HEK293 (cell line): ENCODE measurements around the gene ADK.

Experiments
- HOXA7 ChIP-seq: sonication (generic); formaldehyde crosslinking; IDR thresholded peaks from 2 replicates; pipeline ENCODE4 v1.8.1; 2022; ENCODE audit warnings: missing genetic modification reagents, borderline replicate concordance
- PRDM1 ChIP-seq: fragments of 450-650 bp; formaldehyde crosslinking; IDR thresholded peaks from 2 replicates; pipeline ENCODE4; 2016; ENCODE audit warnings: missing biosample characterization, missing genetic modification characterization
- TCF7L2 ChIP-seq: IDR thresholded peaks from 2 replicates; pipeline ENCODE4 v1.6.1; 2011; ENCODE audit warnings: low read depth, mild to moderate bottlenecking, inconsistent platforms, low read length, moderate library complexity, borderline replicate concordance
- YY1 ChIP-seq: fragments of 450-650 bp; formaldehyde crosslinking; IDR thresholded peaks from 2 replicates; pipeline ENCODE4 v1.5.1; 2018; ENCODE audit warnings: missing biosample characterization, missing genetic modification characterization
- ZEB2 ChIP-seq: fragments of 450-650 bp; formaldehyde crosslinking; IDR thresholded peaks from 2 replicates; pipeline ENCODE4 v1.5.1; 2016; ENCODE audit warnings: missing biosample characterization, missing genetic modification characterization
- ZNF10 ChIP-seq: fragments of 450-650 bp; formaldehyde crosslinking; IDR thresholded peaks from 2 replicates; pipeline ENCODE4 v1.5.1; 2017; ENCODE audit warnings: missing biosample characterization, missing genetic modification characterization
- ZNF548 ChIP-seq: fragments of 450-650 bp; formaldehyde crosslinking; IDR thresholded peaks from 2 replicates; pipeline ENCODE4 v1.5.1; 2016; ENCODE audit warnings: missing biosample characterization, missing genetic modification characterization
- ZNF785 ChIP-seq: fragments of 450-650 bp; formaldehyde crosslinking; IDR thresholded peaks from 2 replicates; pipeline ENCODE4 v1.5.1; 2016; ENCODE audit warnings: missing biosample characterization, missing genetic modification characterization
- TF ChIP-seq, protein P1 (sequence below): fragments of 450-650 bp; formaldehyde crosslinking; IDR thresholded peaks from 2 replicates; pipeline ENCODE4 v1.5.1; 2016; ENCODE audit warnings: missing biosample characterization, missing genetic modification characterization
- TF ChIP-seq, protein P2 (sequence below): IDR thresholded peaks from 2 replicates; pipeline ENCODE4 v1.6.1; 2011; ENCODE audit warnings: mild to moderate bottlenecking, low read depth, low read length, borderline replicate concordance

GRCh38 chr10:74262856-74263255 lies 111.8 kb downstream of the ADK start:
- TF ChIP-seq, protein P1, sequence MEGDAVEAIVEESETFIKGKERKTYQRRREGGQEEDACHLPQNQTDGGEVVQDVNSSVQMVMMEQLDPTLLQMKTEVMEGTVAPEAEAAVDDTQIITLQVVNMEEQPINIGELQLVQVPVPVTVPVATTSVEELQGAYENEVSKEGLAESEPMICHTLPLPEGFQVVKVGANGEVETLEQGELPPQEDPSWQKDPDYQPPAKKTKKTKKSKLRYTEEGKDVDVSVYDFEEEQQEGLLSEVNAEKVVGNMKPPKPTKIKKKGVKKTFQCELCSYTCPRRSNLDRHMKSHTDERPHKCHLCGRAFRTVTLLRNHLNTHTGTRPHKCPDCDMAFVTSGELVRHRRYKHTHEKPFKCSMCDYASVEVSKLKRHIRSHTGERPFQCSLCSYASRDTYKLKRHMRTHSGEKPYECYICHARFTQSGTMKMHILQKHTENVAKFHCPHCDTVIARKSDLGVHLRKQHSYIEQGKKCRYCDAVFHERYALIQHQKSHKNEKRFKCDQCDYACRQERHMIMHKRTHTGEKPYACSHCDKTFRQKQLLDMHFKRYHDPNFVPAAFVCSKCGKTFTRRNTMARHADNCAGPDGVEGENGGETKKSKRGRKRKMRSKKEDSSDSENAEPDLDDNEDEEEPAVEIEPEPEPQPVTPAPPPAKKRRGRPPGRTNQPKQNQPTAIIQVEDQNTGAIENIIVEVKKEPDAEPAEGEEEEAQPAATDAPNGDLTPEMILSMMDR = no peak
- TF ChIP-seq ZEB2 (no peak), TCF7L2 (no peak), PRDM1 (no peak), ZNF10 (tag by site-specific recombination) (no peak), HOXA7 (no peak), ZNF548 (tag by site-specific recombination) (no peak), YY1 (tag by site-specific recombination) (no peak), ZNF785 (tag by site-specific recombination) (no peak)
- TF ChIP-seq, protein P2, sequence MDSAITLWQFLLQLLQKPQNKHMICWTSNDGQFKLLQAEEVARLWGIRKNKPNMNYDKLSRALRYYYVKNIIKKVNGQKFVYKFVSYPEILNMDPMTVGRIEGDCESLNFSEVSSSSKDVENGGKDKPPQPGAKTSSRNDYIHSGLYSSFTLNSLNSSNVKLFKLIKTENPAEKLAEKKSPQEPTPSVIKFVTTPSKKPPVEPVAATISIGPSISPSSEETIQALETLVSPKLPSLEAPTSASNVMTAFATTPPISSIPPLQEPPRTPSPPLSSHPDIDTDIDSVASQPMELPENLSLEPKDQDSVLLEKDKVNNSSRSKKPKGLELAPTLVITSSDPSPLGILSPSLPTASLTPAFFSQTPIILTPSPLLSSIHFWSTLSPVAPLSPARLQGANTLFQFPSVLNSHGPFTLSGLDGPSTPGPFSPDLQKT = no peak
